Thyroid gland (tissue), 4 donors: Measurements from ENCODE around the gene CRYAA.
"Not testable (repeated sequence)": the region's sequence is repeated elsewhere in the genome, so short reads cannot be mapped to it uniquely, and the experiment has no call there.

Source experiments
- POLR2A ChIP-seq, 2 donors: fragments of 450-650 bp; IDR thresholded peaks; one replicate each; pipeline ENCODE4 v1.6.1; 2017; ENCODE audit warnings: antibody characterized with exemption in 2 of 2, mild to moderate bottlenecking in 2 of 2, moderate library complexity in 1 of 2
- TF ChIP-seq, protein P1 (sequence below), 6 experiments: fragments of 200-600 bp in 3 of 6; fragments of 450-650 bp in 3 of 6; sonication (generic) in 3 of 6; IDR thresholded peaks; one replicate each; pipeline ENCODE4 v1.5.1; 2016 to 2019; ENCODE audit warnings: antibody characterized with exemption in 6 of 6, mild to moderate bottlenecking in 2 of 6, inconsistent platforms in 1 of 6, moderate library complexity in 1 of 6

DNA sequence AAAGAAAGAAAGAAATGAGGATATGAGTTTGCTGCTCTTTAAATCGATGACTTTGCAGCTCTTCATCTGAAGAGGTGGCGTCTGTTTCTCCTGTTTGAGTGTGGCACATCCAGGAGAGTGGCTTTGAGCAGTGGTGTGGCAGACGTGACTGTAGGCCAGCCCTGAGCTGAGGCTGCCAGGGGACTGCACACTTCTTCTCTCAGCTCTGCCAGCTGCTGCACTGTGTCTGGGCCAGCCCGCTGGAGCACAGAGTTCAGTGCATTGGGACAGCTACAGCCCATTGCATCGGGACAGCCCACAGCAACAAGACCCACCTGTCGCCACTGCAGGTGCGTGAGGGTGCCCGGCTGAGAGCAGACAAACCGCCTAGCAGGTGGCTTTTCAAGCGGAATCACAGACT is 34.3 kb upstream of the CRYAA start:
- TF ChIP-seq POLR2A (IDR thresholded peaks at IDR 0.05): not testable (repeated sequence)
- TF ChIP-seq, protein P1, sequence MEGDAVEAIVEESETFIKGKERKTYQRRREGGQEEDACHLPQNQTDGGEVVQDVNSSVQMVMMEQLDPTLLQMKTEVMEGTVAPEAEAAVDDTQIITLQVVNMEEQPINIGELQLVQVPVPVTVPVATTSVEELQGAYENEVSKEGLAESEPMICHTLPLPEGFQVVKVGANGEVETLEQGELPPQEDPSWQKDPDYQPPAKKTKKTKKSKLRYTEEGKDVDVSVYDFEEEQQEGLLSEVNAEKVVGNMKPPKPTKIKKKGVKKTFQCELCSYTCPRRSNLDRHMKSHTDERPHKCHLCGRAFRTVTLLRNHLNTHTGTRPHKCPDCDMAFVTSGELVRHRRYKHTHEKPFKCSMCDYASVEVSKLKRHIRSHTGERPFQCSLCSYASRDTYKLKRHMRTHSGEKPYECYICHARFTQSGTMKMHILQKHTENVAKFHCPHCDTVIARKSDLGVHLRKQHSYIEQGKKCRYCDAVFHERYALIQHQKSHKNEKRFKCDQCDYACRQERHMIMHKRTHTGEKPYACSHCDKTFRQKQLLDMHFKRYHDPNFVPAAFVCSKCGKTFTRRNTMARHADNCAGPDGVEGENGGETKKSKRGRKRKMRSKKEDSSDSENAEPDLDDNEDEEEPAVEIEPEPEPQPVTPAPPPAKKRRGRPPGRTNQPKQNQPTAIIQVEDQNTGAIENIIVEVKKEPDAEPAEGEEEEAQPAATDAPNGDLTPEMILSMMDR (IDR thresholded peaks at IDR 0.05): not testable (repeated sequence)
